NCI-H748 treated with DMSO at 0.1 percent for 48 hours (cell line): ENCODE results near the gene RRP8.

Source experiments
- DNase-seq: peaks from one replicate; lab custom pipeline; 2025; lab: John Stamatoyannopoulos, UW

The RRP8 gene

GRCh38 chr11:6603287-6604080 is at the start of gene RRP8, which contains the start of gene ILK:
TSS of gene RRP8 (minus strand) at chr11:6603616. CDS start at chr11:6603502, 114 bp downstream.
TSS of gene ILK (plus strand) at chr11:6603774. CDS start at chr11:6604272, 498 bp downstream.
- DNase-seq = peak; percentile 64

DNA sequence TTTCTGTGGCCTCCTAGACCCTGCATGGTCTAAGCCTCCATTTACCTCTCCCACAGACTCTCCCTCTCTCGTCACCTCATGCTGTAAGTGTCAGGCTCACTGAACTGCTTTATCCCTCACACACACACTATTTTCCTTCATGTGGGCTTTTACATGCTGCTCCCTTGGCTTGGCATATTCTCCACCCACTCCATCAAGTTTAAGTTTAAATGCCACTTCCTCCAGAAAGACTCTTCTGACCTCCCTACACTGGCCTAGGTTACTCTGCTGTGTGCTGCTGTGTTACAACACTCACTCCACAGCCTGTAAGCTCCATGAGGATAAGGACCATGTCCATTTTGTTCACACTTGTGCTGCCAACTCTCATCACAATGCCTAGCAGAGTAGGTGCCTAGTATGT is 49.7 kb upstream of the RRP8 start:
- DNase-seq = no peak

DNA sequence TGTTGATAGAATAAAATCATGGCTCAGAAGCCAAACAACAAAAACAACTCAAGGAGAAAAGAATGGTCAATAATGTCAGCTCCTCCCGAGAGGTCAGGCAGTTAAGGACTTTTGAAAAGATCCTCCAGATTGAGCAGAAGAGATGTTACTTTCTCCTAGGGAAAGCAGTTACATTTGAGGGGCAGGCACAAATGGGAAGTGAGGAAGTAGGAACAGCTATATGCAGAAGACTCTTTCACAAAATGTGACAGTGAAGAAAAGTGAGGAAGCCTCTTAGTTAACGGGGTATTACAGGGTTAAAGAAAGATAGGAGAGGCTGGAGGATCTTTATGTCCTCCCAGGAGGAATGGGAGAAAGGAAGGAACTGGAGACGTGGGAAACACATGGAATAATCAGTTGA is 48.8 kb upstream of the RRP8 start:
- DNase-seq = no peak

- DNase-seq = no peak
These were observed 47.6 kb upstream of the RRP8 start for GRCh38 chr11:6650980-6651379.

DNA sequence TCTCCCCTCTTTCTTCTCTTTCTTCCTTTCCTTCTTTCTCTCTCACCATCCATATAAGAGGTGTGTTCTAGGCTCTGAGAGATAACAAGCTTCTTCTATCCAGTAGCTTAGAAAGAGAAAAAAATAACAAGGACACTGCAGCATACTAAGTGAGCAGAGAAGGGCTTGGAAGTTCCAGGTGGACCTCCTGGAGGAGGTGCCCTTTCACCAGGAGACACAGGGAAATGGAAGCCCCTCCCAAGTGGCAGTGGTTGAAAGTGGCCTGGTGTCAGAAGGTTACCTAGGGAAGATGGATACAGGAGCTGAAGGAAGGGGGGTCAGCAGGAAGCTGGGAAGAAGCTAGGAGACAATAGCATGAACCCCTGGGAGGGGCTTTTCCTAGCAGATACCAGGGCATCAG is 46.7 kb upstream of the RRP8 start:
- DNase-seq = no peak

DNA sequence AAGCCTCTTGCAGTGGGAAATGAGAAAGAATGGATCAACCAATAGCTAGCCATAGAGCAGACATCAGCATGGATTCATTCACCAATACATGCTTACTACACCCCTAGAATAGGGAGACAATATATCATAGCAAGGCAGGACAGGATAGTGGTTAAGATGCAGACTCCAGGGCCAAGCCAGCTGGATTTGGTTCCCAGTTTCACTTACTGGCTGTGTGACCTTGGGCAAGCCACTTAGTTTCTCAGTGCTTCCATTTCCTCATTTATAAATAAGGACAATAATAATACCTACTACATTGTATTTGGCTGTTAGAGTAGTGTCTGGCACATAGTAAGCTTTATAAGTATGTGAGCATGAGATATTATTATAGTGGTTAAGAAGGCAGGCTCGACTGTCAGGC is 45.1 kb upstream of the RRP8 start:
- DNase-seq = no peak

GRCh38 chr11:6647836-6648235 is 44.4 kb upstream of the RRP8 start:
- no peak for DNase-seq

DNA sequence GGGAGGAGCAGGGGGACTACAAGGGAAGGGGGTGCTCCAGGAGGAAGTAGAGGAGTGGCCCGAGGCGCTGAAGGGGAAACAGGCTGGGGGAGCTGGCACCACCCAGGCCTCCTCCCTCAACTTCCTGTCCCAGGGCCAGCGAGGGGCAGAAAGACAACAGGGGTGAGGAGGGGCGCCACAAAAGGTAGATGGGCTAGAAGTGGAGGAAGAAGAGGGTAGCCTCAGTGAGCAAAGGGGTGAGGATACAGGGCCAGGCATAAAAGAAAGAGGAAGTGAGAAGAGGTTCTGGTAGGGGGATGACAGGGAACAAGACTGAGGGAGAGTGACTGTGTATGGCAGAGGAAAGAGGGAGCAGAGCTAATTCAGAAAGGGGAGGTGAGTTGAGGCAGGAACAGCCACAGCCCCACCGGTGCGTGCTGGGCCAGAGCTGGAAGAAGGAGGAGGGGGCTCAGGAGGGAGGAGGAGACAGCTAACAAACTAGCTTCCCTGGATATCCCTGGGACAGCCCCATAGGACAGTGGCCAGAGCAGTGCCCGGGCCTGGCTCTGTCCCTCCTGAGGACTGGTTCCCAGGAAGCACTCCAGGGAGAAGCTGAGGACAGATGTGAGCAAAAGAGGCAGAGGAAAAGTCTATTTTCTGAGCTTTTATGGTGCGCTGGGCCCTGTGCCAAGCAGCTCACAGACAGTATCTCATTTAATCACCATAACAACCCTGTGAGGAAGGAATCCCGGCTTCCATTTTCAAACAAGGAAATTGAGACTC is 43.7 kb upstream of the RRP8 start:
- DNase-seq = no peak

GRCh38 chr11:6646576-6646917 is 43.1 kb upstream of the RRP8 start:
- no peak for DNase-seq

GRCh38 chr11:6646071-6646470 is 42.7 kb upstream of the RRP8 start:
- no peak for DNase-seq

DNA sequence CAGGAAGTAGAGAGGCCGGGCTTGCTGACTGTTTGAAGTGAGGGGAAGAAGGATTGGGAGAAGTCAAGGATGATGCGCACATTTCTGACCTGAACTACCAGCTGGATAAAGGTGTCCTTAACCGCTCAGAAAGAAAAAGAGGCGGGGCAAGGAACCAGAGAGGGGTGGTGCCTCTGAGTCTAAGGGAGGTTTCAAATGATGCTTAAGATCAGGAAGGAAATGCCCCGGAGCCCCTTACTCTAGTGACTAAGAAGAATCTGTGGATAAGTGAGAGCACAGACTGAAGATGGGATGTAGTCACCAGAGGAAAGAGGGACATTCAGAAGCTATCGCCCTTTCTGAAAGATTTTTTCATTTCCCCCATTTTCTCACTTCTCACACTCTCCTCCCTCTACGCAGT is 39.5 kb upstream of the RRP8 start:
- DNase-seq = no peak

GRCh38 chr11:6640985-6641701 is 37.7 kb upstream of the RRP8 start:
- DNase-seq = no peak

DNA sequence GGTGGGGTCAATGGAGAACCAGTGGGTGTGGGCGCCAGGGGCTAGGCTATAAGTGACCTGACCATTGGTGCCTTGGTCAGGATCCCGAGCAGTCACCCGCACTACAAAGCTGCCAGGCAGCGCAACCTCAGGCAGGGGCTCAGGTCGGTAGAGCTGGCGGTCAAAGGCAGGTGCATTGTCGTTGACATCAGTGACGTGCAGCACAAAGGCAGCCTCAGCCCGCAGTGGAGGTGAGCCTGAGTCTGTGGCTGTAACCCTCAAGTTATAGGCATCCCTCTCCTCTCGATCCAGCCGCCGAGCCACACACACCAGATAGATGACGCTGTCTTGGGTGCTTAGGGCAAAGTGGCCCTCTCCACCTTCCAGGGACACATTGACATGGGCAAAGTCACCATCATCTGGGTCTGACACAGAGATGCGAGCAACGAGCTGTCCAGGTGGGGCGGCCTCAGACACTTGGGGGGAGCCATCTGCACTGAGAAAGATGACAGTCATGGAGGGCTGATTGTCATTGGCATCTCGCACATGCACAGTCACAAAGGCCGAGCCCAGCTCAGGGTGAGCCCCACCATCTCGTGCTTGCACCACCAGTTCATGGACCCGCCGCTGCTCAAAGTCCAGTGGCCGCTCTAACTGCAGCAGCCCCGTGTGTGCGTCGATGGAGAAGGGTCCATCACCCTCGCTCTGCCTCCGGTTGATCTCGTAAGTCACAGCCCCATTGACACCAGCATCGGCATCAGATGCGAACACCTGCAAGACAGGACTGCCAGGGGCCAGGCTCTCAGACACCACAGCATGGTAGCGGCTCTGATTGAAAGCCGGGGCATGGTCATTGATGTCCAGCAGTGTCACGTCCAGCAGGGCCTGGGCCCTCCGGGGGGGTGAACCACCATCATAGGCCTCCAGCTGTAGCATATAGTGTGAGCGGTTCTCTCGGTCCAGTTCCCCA is 36.9 kb upstream of the RRP8 start:
- DNase-seq = no peak

DNA sequence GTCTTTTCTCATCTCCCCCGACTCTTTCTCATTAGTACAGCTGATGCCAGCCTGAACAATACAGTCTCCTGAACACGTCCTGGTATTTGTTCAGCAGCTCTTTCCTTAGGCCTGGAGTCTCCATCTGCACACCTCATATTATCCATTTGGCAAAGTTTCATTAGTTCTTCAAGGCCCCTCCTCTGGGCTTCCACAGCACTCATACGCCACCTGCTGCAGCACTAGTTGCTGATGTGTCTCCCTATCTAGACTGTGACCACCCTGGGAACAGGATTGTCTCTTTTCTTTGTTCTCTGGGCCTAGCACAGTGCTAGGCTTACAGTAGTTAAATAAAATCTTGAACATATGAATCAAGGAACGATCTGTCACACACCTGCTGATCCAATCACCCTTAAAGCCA is 35.0 kb upstream of the RRP8 start:
- DNase-seq = no peak

- DNase-seq = no peak
These were observed 34.5 kb upstream of the RRP8 start for GRCh38 chr11:6637871-6638270.

DNA sequence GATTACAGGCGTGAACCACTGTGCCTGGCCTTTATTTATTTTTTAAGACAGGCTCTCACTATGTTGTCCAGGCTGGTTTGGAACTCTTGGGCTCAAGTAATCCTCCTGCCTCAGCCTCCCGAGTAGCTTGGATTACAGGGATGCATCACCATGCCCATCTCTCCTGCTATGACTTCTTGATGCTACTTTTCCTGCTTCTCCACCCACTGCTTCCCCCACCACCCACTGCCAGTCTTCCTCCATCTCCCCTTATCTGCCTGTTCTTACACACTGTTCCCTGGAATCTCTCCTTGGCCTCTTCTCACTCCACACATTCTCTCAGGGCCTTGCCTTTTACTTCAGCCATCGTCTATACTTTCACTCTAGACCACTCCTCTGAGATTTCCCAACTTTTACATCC is 33.1 kb upstream of the RRP8 start:
- DNase-seq = no peak

DNA sequence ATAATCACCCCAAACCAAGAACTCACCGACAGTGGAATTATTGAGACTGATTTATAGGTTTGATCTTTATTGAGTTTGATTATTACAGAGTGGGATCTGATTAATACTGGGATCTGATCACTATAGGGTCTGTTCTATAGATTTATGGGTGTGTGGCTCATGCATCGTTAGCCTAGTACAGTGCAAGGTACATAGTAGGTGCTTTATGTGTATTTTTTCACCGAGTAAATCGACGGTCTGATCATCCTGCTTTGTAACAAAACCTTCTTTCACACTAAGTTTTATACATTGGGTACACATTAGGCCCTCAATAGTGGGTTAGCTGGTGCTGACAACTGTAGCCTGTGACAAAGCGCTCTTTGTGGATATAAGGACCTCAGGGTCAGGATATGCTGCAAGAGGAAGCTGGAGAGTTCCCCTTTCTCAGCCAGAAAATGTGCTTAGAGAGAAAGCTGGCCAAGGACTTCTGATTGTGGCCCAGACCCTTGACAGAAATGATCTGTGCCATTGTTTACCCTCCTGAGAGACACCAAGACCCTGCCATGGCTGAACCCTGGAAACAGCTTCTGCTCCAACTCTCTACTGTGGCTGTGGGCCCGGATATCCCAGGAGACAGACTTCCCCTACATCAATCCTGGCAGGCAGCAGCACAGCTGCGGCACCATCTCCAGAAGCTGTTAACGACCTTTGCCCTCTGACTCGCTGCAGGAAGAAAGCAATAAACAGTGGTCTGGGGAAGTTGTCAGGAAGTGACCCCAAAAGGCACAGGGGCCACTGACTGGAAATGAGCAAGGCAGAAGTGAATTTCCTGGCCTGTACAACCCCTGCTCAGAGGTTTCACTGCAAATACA is 31.9 kb upstream of the RRP8 start:
- no peak for DNase-seq

GRCh38 chr11:6634534-6634933 is 31.1 kb upstream of the RRP8 start:
- no peak for DNase-seq

DNA sequence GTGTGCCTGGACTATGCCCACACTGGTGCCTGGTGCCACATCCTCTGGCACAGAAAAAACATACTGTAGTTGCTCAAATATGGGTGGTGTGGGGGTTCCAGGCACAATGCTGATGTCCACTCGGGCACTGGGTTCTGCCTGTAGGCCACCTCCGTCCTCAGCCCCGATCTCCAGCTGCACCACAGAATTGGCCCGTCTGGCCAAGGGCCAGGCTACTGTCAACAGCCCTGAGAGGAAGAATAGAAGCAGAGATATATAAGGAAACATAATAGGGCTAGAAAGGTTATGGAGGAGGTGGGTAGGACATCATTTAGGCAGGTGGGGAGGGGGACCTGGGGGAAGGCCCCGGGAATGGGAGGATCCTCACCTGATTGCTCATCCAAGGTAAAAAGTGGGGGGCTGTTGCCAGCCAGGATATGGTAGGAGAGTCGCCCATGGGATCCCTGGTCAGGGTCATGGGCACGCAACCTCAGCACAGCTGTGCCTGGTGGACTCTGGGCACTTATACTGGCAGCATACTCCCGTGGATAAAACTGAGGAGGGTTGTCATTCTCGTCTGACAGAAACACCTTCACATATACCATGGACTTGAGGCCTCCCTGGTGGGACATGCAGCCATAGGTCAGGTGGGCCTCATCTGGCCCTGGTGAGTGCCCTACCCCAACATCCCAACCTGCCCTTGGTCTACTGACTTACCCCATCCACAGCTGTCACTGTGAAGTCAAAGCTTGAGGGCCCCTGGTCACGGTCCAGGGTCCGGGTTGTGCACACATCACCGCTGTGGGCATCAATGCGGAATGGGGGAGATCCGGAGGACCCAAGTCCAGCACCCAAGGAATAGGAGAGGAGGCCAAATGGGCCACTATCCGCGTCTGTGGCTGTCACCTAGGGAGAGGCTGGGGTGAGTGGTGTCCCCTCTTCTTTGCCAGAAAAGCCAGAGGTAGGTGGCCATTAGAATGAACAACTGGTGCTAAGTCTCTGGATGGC is 30.3 kb upstream of the RRP8 start:
- DNase-seq = no peak
